ENCODE measurements around the gene NKX1-2.

Gene NKX1-2

DNA sequence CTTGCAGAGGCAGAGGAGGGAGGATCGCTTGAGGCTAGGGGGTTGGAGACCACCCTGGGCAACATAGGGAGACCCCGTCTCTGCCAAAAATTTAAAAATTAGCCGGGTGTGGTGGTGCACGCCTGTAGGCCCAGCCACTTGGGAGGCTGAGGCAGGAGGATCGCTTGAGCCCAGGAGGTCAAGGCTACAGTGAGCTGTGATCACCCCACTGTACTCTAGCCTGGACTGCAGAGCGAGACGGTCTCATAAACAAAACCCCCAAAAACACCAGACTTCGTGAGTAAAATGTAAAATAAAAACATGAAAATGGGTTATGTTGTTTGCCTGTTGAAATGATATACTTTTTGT, 12.5 kb upstream of the NKX1-2 start:
- TF ChIP-seq, protein P1, sequence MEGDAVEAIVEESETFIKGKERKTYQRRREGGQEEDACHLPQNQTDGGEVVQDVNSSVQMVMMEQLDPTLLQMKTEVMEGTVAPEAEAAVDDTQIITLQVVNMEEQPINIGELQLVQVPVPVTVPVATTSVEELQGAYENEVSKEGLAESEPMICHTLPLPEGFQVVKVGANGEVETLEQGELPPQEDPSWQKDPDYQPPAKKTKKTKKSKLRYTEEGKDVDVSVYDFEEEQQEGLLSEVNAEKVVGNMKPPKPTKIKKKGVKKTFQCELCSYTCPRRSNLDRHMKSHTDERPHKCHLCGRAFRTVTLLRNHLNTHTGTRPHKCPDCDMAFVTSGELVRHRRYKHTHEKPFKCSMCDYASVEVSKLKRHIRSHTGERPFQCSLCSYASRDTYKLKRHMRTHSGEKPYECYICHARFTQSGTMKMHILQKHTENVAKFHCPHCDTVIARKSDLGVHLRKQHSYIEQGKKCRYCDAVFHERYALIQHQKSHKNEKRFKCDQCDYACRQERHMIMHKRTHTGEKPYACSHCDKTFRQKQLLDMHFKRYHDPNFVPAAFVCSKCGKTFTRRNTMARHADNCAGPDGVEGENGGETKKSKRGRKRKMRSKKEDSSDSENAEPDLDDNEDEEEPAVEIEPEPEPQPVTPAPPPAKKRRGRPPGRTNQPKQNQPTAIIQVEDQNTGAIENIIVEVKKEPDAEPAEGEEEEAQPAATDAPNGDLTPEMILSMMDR (IDR thresholded peaks at IDR 0.05; ENCODE audit: control insufficient read depth, insufficient read depth, low read depth, low read length, missing control alignments): no peak
- H3K4me3 ChIP-seq (ENCODE audit: control insufficient read depth, low read depth, low read length): peak overlapping the region; percentile 84
- no peak for DNase-seq (ENCODE audit: low read depth)

DNA sequence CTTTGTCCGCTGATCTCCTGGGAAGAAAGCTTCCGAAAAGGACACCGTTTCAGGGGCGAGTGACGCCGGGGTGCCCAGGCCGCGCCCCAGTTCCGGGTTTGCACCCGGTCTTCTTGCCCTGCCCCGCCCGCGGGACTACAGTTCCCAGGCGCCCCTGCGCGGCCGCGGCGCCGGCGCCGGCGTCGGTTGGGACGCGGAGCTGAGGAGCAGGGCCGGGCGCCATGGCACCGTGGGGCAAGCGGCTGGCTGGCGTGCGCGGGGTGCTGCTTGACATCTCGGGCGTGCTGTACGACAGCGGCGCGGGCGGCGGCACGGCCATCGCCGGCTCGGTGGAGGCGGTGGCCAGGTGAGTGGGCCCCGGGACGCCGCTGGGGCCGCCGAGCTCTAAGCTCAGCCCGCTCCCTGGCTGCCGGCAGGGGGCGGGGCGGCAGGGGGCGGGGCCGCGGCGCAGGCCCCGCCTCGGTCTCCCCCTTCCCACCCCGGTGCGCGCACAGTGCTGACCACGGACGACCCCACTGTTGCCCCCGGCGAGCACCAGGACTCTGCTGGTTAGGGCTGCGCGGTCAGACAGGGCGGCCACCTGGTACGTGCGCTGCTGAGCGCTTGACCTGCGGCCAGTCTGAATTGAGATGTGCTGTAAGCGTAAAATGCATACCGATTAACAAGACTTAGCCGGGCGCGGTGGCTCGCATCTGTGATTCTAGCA, 12.0 kb upstream of the NKX1-2 start, which contains the start of gene LHPP:
Gene LHPP, plus strand, starts transcription at position 182 of the 706 bp plus-strand sequence. Its CDS starts 40 bp downstream, at position 222.
- DNase-seq (ENCODE audit: low read depth): peak; percentile 16
- TF ChIP-seq, protein P1 (IDR thresholded peaks at IDR 0.05; ENCODE audit: control insufficient read depth, insufficient read depth, low read depth, low read length, missing control alignments): no peak
- peak within 1 kb of the TSS; percentile 84 for H3K4me3 ChIP-seq (ENCODE audit: control insufficient read depth, low read depth, low read length)

DNA sequence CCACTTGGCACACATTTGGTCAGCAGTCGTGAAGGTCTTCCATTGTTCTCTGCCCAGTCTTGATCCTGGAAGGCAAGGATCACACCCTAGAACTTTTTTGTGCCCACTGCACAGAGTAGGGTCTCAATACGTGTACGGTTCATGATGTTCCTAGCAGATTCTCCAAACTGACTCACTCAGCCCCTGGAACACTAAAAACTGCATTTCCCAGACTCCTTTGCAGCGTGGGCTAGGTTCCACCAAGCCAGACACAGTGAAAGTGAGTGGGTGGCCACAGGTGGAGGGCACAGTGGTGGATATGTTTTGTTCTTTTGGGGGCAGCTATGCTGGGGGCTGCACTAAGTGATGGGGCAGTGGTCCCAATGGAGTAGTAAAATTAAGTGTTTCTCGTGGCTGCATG, 10.3 kb upstream of the NKX1-2 start:
- no peak for DNase-seq (ENCODE audit: low read depth)
- no peak overlapping the region for H3K4me3 ChIP-seq (ENCODE audit: control insufficient read depth, low read depth, low read length)
- TF ChIP-seq, protein P1 (IDR thresholded peaks at IDR 0.05; ENCODE audit: control insufficient read depth, insufficient read depth, low read depth, low read length, missing control alignments): no peak

DNA sequence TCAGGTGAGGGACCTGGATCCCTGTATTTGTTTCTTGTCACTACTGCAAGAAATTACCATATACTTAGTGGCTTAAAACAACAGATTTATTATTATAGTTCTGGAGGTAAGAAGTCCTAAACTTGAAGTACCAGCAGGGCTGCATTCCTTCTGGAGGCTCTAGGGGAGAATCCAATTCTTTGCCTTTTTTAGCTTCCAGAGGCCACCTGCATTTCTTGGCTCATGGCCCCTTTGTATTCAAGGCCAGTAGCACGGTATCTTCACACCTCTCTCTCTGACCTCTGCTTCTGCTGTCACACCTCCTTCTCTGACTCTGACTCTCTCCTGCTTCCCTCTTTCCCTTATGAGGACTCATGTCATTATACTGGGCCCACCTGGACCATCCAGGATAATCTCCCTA, 9.6 kb upstream of the NKX1-2 start:
- TF ChIP-seq, protein P1 (IDR thresholded peaks at IDR 0.05; ENCODE audit: control insufficient read depth, insufficient read depth, low read depth, low read length, missing control alignments): no peak
- DNase-seq (ENCODE audit: low read depth): no peak
- H3K4me3 ChIP-seq (ENCODE audit: control insufficient read depth, low read depth, low read length): no peak overlapping the region

DNA sequence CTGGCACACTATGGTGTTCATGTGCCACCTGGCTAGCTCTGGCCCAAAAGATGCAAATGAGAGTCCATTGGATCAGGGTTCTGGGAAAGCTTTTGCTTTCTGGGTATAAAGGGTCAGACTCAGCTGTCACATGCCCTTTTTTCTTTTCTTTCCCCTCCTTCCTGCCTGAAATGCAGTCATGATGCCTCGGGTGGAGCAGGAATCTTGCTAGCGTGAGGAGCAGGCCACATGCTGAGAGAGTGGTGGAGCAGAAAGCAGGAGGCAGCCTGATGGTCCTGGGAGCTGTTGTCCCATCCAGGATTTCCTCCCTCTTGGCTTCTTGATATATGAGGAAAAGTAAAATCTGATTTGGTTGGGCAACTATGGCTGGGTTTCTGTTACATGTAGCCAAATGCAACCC, 9.1 kb upstream of the NKX1-2 start:
- no peak for DNase-seq (ENCODE audit: low read depth)
- TF ChIP-seq, protein P1 (IDR thresholded peaks at IDR 0.05; ENCODE audit: control insufficient read depth, insufficient read depth, low read depth, low read length, missing control alignments): no peak

DNA sequence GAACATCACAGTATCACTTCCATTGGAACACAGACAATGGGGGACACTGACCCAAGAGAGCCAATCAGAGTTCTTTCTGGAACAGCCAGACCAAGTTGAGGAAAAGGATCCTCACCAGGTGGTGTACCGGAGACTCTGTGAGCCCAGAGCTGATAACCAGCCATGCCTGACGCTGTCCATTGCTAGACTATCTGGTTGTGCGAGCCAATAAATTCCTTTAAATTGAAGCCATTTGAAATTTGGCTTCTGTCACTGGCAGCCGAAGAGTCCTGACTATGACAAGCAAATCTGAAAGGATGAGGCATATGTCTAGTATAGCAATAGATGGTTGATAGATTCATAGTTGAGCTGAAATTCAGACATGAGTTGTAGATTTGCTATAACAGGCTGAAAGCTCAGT, 8.6 kb upstream of the NKX1-2 start:
- TF ChIP-seq, protein P1 (IDR thresholded peaks at IDR 0.05; ENCODE audit: control insufficient read depth, insufficient read depth, low read depth, low read length, missing control alignments): no peak
- no peak for DNase-seq (ENCODE audit: low read depth)
- H3K4me3 ChIP-seq (ENCODE audit: control insufficient read depth, low read depth, low read length): no peak overlapping the region

More for the DNA sequence above, 9.1 kb upstream of the NKX1-2 start:
- H3K4me3 ChIP-seq (ENCODE audit: control insufficient read depth, low read depth, low read length): no peak overlapping the region
